Caco-2 (cell line): ENCODE results near the gene RNF167. TPM values are rescaled to one million over a fixed set of nuclear protein-coding genes. Genes with fewer than 3 reads are reported as not detected.

Experiments
- BruUV-seq: library from RNA; stranded (reverse); fragments of 400-500 nt; replicated peaks from 2 replicates; lab custom pipeline; 2021; lab: Mats Ljungman, UMichigan
- CTCF ChIA-PET: fragments of 300-600 bp; sonication (Branson Sonifier 250); formaldehyde crosslinking; loops from one replicate; lab custom pipeline; 2022; ENCODE audit warnings: antibody characterized with exemption; lab: Charles Lee
- POLR2A ChIA-PET: fragments of 300-600 bp; sonication (Branson Sonifier 250); formaldehyde crosslinking; loops from one replicate; lab custom pipeline; 2022; ENCODE audit warnings: antibody characterized with exemption; lab: Charles Lee
- DNase-seq, 2 experiments: peaks; one replicate each; pipeline versions ENCODE4 v3.0.0 to v3.0.0-alpha.2; 2020 to 2022
- H3K27me3 ChIP-seq: replicated peaks from 2 replicates; pipeline ENCODE4 v1.6.0; 2011; ENCODE audit warnings: low read length; ENCODE audit not compliant: control insufficient read depth, insufficient read depth
- H3K36me3 ChIP-seq: 2 replicates; pipeline ENCODE4 v1.5.1; 2011; ENCODE audit warnings: low read length; ENCODE audit not compliant: control insufficient read depth, insufficient read depth
- H3K4me1 ChIP-seq: fragments of 250-450 bp; sonication (Bioruptor Pico); 2 replicates; pipeline ENCODE4 v1.5.1; 2020; ENCODE audit warnings: mild to moderate bottlenecking
- H3K4me3 ChIP-seq: 2 replicates; pipeline ENCODE4 v1.5.1; 2011; ENCODE audit warnings: low read depth, mild to moderate bottlenecking, control low read depth, low read length
- H3K9me3 ChIP-seq: fragments of 250-450 bp; sonication (Bioruptor Pico); 2 replicates; pipeline ENCODE4 v1.5.1; 2020; ENCODE audit warnings: mild to moderate bottlenecking, moderate library complexity
- H3K27ac Mint-ChIP-seq: one replicate; pipeline ENCODE4 v1.8.0; 2022; ENCODE audit warnings: mixed read lengths; ENCODE audit not compliant: unreplicated experiment
- H3K27me3 Mint-ChIP-seq: one replicate; pipeline ENCODE4 v1.8.0; 2022; ENCODE audit warnings: mixed read lengths; ENCODE audit not compliant: insufficient read depth, unreplicated experiment
- H3K36me3 Mint-ChIP-seq: one replicate; pipeline ENCODE4 v1.8.0; 2022; ENCODE audit warnings: mild to moderate bottlenecking, mixed read lengths; ENCODE audit not compliant: insufficient read depth, unreplicated experiment
- H3K4me1 Mint-ChIP-seq: one replicate; pipeline ENCODE4 v1.8.0; 2022; ENCODE audit warnings: low read depth, mixed read lengths; ENCODE audit not compliant: unreplicated experiment
- H3K4me3 Mint-ChIP-seq: one replicate; pipeline ENCODE4 v1.8.0; 2022; ENCODE audit warnings: mild to moderate bottlenecking, moderate library complexity, mixed read lengths; ENCODE audit not compliant: unreplicated experiment
- H3K9me3 Mint-ChIP-seq: one replicate; pipeline ENCODE4 v1.8.0; 2022; ENCODE audit warnings: mixed read lengths; ENCODE audit not compliant: unreplicated experiment
- intact Hi-C: fragments of 100-400 bp; cut with micrococcal nuclease; formaldehyde crosslinking; loops from one replicate; pipeline ENCODE4 v1.10.0; 2022; ENCODE audit not compliant: unreplicated experiment
- total RNA-seq: library from RNA; stranded (reverse); gene quantifications from 2 replicates; pipeline ENCODE4 v1.2.3, GENCODE V29; 2022
- TF ChIP-seq, protein P1 (sequence below), 2 experiments: fragments of 200-600 bp in 1 of 2; IDR thresholded peaks; 1 replicate in 1 of 2; 2 replicates in 1 of 2; pipeline versions ENCODE4 v1.5.1 to v1.8.0; 2011 to 2022; ENCODE audit warnings: antibody characterized with exemption in 1 of 2, control low read depth in 1 of 2, inconsistent platforms in 1 of 2, low read depth in 1 of 2, low read length in 1 of 2, mild to moderate bottlenecking in 1 of 2, moderate library complexity in 1 of 2; ENCODE audit not compliant: insufficient read depth in 1 of 2, severe bottlenecking in 1 of 2, unreplicated experiment in 1 of 2

Gene RNF167
- total RNA-seq, 1 experiment from 2014 or later, result 60.9 TPM

DNA sequence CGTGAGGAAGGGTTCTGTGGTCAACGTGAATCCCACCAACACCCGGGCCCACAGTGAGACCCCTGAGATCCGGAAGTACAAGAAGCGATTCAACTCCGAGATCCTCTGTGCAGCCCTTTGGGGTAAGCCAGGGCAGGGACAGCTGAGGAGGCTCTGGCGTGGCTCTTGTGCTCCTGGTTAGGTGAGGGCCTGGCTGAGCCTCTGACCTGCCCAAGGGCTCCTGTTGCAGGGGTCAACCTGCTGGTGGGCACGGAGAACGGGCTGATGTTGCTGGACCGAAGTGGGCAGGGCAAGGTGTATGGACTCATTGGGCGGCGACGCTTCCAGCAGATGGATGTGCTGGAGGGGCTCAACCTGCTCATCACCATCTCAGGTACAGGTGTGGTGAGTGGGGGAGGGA lies 44.9 kb upstream of the RNF167 start:
- H3K36me3 ChIP-seq, result no peaks in the 10 kb centered on the region
- POLR2A ChIA-PET, result no interaction called here

DNA sequence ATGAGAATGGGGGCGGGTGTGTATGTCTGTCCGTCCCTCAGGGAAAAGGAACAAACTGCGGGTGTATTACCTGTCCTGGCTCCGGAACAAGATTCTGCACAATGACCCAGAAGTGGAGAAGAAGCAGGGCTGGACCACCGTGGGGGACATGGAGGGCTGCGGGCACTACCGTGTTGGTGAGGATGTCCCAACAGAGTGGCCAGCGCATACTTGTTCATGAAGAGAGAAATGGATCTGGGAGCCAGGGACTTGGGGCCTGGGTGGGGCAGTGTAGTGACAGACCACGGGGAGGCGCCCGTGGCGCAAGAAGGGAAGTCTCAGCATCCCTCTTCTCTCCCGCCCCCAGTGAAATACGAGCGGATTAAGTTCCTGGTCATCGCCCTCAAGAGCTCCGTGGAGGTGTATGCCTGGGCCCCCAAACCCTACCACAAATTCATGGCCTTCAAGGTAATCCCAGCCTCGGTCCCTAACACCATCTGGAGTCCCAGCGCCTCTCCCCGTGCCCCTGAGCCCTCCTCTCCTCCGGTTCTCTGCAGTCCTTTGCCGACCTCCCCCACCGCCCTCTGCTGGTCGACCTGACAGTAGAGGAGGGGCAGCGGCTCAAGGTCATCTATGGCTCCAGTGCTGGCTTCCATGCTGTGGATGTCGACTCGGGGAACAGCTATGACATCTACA lies 44.3 kb upstream of the RNF167 start:
- intact Hi-C loops, result no loop called here
- no peak for DNase-seq
- Mint-ChIP-seq H3K27me3 (no peaks in the 10 kb centered on the region), H3K36me3 (peaks cover 9% of the 10 kb centered on the region), H3K4me1 (no peaks in the 10 kb centered on the region), H3K27ac (no peak overlapping the region), H3K9me3 (no peaks in the 10 kb centered on the region), H3K4me3 (no peak overlapping the region)
- BruUV-seq, result TSS peak; percentile 47
- Histone ChIP-seq H3K9me3 (no peaks in the 10 kb centered on the region), H3K4me1 (no peaks in the 10 kb centered on the region), H3K4me3 (no peak overlapping the region), H3K36me3 (no peaks in the 10 kb centered on the region), H3K27me3 (no peaks in the 10 kb centered on the region)
- POLR2A ChIA-PET, result no interaction called here
- CTCF ChIA-PET, result interaction anchor here (0.9 kb wide), 1 partner anchor 44 kb away, joined by 3 read pairs; the partner anchor contains the start of genes RNF167 and SLC25A11
- TF ChIP-seq, protein P1, sequence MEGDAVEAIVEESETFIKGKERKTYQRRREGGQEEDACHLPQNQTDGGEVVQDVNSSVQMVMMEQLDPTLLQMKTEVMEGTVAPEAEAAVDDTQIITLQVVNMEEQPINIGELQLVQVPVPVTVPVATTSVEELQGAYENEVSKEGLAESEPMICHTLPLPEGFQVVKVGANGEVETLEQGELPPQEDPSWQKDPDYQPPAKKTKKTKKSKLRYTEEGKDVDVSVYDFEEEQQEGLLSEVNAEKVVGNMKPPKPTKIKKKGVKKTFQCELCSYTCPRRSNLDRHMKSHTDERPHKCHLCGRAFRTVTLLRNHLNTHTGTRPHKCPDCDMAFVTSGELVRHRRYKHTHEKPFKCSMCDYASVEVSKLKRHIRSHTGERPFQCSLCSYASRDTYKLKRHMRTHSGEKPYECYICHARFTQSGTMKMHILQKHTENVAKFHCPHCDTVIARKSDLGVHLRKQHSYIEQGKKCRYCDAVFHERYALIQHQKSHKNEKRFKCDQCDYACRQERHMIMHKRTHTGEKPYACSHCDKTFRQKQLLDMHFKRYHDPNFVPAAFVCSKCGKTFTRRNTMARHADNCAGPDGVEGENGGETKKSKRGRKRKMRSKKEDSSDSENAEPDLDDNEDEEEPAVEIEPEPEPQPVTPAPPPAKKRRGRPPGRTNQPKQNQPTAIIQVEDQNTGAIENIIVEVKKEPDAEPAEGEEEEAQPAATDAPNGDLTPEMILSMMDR (IDR thresholded peaks at IDR 0.05; ENCODE audit: insufficient read depth in 1 of 2, low read depth in 1 of 2, low read length in 1 of 2, severe bottlenecking in 1 of 2, unreplicated experiment in 1 of 2), result peak in 1 of 2 experiments; percentile 6

More for the DNA sequence above, 44.9 kb upstream of the RNF167 start:
- intact Hi-C loops, result no loop called here
- TF ChIP-seq, protein P1 (IDR thresholded peaks at IDR 0.05; ENCODE audit: insufficient read depth in 1 of 2, low read depth in 1 of 2, low read length in 1 of 2, severe bottlenecking in 1 of 2, unreplicated experiment in 1 of 2), result no peak
- Histone ChIP-seq H3K27me3 (no peaks in the 10 kb centered on the region), H3K9me3 (no peaks in the 10 kb centered on the region), H3K4me3 (no peak overlapping the region), H3K4me1 (no peaks in the 10 kb centered on the region)
- Mint-ChIP-seq H3K27me3 (no peaks in the 10 kb centered on the region), H3K9me3 (no peaks in the 10 kb centered on the region), H3K4me3 (no peak overlapping the region), H3K27ac (no peak overlapping the region), H3K4me1 (no peaks in the 10 kb centered on the region), H3K36me3 (peaks cover 8% of the 10 kb centered on the region)
- no TSS peak for BruUV-seq
- no peak for DNase-seq
- CTCF ChIA-PET, result no interaction called here

DNA sequence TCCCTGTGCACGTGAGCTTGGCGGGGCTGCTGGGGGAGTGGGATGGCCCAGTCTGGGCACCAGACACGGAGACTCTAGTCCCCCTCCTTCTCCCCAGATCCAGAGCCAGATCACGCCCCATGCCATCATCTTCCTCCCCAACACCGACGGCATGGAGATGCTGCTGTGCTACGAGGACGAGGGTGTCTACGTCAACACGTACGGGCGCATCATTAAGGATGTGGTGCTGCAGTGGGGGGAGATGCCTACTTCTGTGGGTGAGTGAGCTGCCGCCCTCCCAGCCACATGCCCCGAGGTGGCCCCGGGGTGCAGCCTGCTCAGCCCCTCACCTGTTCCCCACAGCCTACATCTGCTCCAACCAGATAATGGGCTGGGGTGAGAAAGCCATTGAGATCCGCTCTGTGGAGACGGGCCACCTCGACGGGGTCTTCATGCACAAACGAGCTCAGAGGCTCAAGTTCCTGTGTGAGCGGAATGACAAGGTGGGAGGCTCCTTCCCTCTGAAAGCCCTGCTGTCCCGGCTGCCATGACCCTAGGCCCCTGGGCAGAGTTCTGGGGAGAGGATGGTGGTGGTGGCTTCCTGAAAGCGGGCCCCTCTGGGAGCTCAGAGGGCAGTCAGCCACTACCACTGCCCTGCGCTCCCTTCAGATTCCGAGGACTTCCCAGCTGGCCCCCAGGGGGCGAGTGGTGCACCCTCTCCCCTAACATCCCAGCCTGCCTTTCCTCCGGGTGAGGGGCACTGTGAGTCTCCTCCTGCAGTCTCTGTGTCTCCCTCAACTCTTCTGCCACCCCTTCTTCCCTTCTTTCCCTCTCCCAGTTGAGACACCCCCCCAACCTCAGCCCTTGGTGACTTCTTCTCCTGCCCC lies 43.5 kb upstream of the RNF167 start:
- Mint-ChIP-seq H3K27ac (no peak overlapping the region), H3K9me3 (no peaks in the 10 kb centered on the region), H3K4me3 (no peak overlapping the region), H3K27me3 (no peaks in the 10 kb centered on the region), H3K36me3 (peaks cover 12% of the 10 kb centered on the region), H3K4me1 (no peaks in the 10 kb centered on the region)
- POLR2A ChIA-PET, result no interaction called here
- no peak for DNase-seq
- CTCF ChIA-PET, result interaction anchor here (0.9 kb wide), 1 partner anchor 43 kb away, joined by 3 read pairs; the partner anchor contains the start of genes RNF167 and SLC25A11
- H3K27me3 ChIP-seq, result no peaks in the 10 kb centered on the region
- H3K4me3 ChIP-seq, result no peak overlapping the region
- no peaks in the 10 kb centered on the region for H3K9me3 ChIP-seq
- intact Hi-C loops, result no loop called here
- H3K4me1 ChIP-seq, result no peaks in the 10 kb centered on the region
- H3K36me3 ChIP-seq, result no peaks in the 10 kb centered on the region
- BruUV-seq, result no TSS peak
- TF ChIP-seq, protein P1 (IDR thresholded peaks at IDR 0.05; ENCODE audit: insufficient read depth in 1 of 2, low read depth in 1 of 2, low read length in 1 of 2, severe bottlenecking in 1 of 2, unreplicated experiment in 1 of 2), result peak in 1 of 2 experiments; percentile 3
